IMR-90 (cell line): ENCODE results near the gene FAAP20. TPM values are rescaled to one million over a fixed set of nuclear protein-coding genes. Genes with fewer than 3 reads are reported as not detected.

ENCODE experiments used
- ATAC-seq: fragments of 200-7000 bp; cut with Tn5 transposase; 2 replicates; pipeline ENCODE4 v1.9.1; 2020; ENCODE audit warnings: low read depth, mild to moderate bottlenecking, moderate library complexity
- BruUV-seq: library from RNA; stranded (reverse); fragments of 400-500 nt; replicated peaks from 2 replicates; lab custom pipeline; 2021; lab: Mats Ljungman, UMichigan
- CTCF ChIA-PET: fragments of 300-600 bp; formaldehyde crosslinking; extraction: SDS; loops from one replicate; lab custom pipeline; 2021; ENCODE audit warnings: antibody characterized with exemption; lab: Yijun Ruan, JAX
- POLR2A ChIA-PET: fragments of 300-600 bp; sonication (Branson Sonifier 250); formaldehyde crosslinking; loops from one replicate; lab custom pipeline; 2022; ENCODE audit warnings: antibody characterized with exemption; ENCODE audit not compliant: unreplicated experiment; lab: Charles Lee
- DNase-seq: peaks from one replicate; pipeline ENCODE4 v3.0.0; 2013
- H2AFZ ChIP-seq: replicated peaks from 2 replicates; pipeline ENCODE3; 2013; ENCODE audit warnings: low read length, mild to moderate bottlenecking; ENCODE audit not compliant: poor library complexity
- H2AK5ac ChIP-seq: 2 replicates; pipeline ENCODE4 v1.6.1; 2013; ENCODE audit warnings: low read depth, low read length, inconsistent platforms
- H2AK9ac ChIP-seq: replicated peaks from 2 replicates; pipeline ENCODE3; 2013; ENCODE audit warnings: mild to moderate bottlenecking, low read depth, low read length, moderate library complexity; ENCODE audit not compliant: poor library complexity
- H2BK120ac ChIP-seq: 2 replicates; pipeline ENCODE4 v1.6.1; 2013; ENCODE audit warnings: low read depth, low read length, inconsistent platforms
- H2BK15ac ChIP-seq: 3 replicates; pipeline ENCODE4 v1.6.1; 2013; ENCODE audit warnings: low read depth, low read length, inconsistent platforms
- H2BK20ac ChIP-seq: 2 replicates; pipeline ENCODE4 v1.6.1; 2013; ENCODE audit warnings: low read depth, mild to moderate bottlenecking, inconsistent platforms, low read length, moderate library complexity
- H2BK5ac ChIP-seq: 2 replicates; pipeline ENCODE4 v1.6.1; 2013; ENCODE audit warnings: mild to moderate bottlenecking, low read depth, low read length, inconsistent platforms; ENCODE audit not compliant: poor library complexity, severe bottlenecking
- H3K14ac ChIP-seq: replicated peaks from 2 replicates; pipeline ENCODE4 v1.6.1; 2013; ENCODE audit warnings: low read depth, low read length, inconsistent platforms
- H3K18ac ChIP-seq: 2 replicates; pipeline ENCODE4 v1.6.1; 2013; ENCODE audit warnings: low read depth, low read length, control low read depth
- H3K23ac ChIP-seq: 2 replicates; pipeline ENCODE4 v1.6.1; 2013; ENCODE audit warnings: low read depth, low read length, inconsistent platforms
- H3K27ac ChIP-seq: 2 replicates; pipeline ENCODE4 v1.5.1; 2013; ENCODE audit warnings: mild to moderate bottlenecking, control low read depth, low read length; ENCODE audit not compliant: insufficient read depth
- H3K27me3 ChIP-seq: 2 replicates; pipeline ENCODE4 v1.6.1; 2013; ENCODE audit warnings: low read length; ENCODE audit not compliant: control insufficient read depth, insufficient read depth
- H3K36me3 ChIP-seq: 2 replicates; pipeline ENCODE4 v1.6.1; 2013; ENCODE audit warnings: low read length, mixed read lengths; ENCODE audit not compliant: control insufficient read depth, insufficient read depth
- H3K4ac ChIP-seq: 2 replicates; pipeline ENCODE4 v1.6.1; 2013; ENCODE audit warnings: low read depth, low read length, inconsistent platforms
- H3K4me1 ChIP-seq: 2 replicates; pipeline ENCODE4 v1.6.1; 2013; ENCODE audit warnings: low read length, mixed read lengths; ENCODE audit not compliant: control insufficient read depth, insufficient read depth
- H3K4me2 ChIP-seq: 2 replicates; pipeline ENCODE4 v1.6.1; 2013; ENCODE audit warnings: low read depth, mild to moderate bottlenecking, control low read depth, low read length, moderate library complexity
- H3K4me3 ChIP-seq: 2 replicates; pipeline ENCODE4 v1.5.1; 2013; ENCODE audit warnings: low read depth, mild to moderate bottlenecking, control low read depth, low read length, moderate library complexity; ENCODE audit not compliant: insufficient read depth
- H3K56ac ChIP-seq: 2 replicates; pipeline ENCODE4 v1.6.1; 2013; ENCODE audit warnings: low read length, inconsistent platforms; ENCODE audit not compliant: insufficient read depth; ENCODE audit errors: extremely low read depth
- H3K79me1 ChIP-seq, 2 experiments: 2 replicates each; pipeline ENCODE4 v1.6.1; 2013; ENCODE audit warnings: low read length in 2 of 2, inconsistent platforms in 1 of 2, low read depth in 1 of 2
- H3K9ac ChIP-seq: 2 replicates; pipeline ENCODE4 v1.6.1; 2013; ENCODE audit warnings: low read depth, low read length, control low read depth
- H3K9me1 ChIP-seq: 2 replicates; pipeline ENCODE4 v1.6.1; 2013; ENCODE audit warnings: low read length, inconsistent platforms; ENCODE audit not compliant: insufficient read depth
- H3K9me3 ChIP-seq: 2 replicates; pipeline ENCODE4 v1.6.1; 2013; ENCODE audit warnings: low read length; ENCODE audit not compliant: control insufficient read depth, insufficient read depth
- H4K20me1 ChIP-seq: 2 replicates; pipeline ENCODE4 v1.6.1; 2013; ENCODE audit warnings: low read length, inconsistent platforms; ENCODE audit not compliant: insufficient read depth
- H4K5ac ChIP-seq: 2 replicates; pipeline ENCODE4 v1.6.1; 2013; ENCODE audit warnings: mild to moderate bottlenecking, low read depth, low read length, control low read depth
- H4K8ac ChIP-seq, 2 experiments: 2 replicates each; pipeline ENCODE4 v1.6.1; 2013; ENCODE audit warnings: low read depth in 2 of 2, low read length in 2 of 2, control low read depth in 1 of 2, inconsistent platforms in 1 of 2
- H4K91ac ChIP-seq: 2 replicates; pipeline ENCODE4 v1.6.1; 2013; ENCODE audit warnings: low read depth, low read length, inconsistent platforms; ENCODE audit not compliant: insufficient read depth
- CHD1 ChIP-seq: IDR thresholded peaks from 2 replicates; pipeline ENCODE4 v1.6.1; 2012; ENCODE audit warnings: low read depth, low read length, improper control_type of control experiment
- CTCF ChIP-seq: conservative IDR thresholded peaks from 2 replicates; pipeline ENCODE4 v1.5.1; 2012; ENCODE audit warnings: mild to moderate bottlenecking, low read depth, low read length, improper control_type of control experiment
- FOS ChIP-seq: fragments of 150-350 bp; IDR thresholded peaks from 2 replicates; pipeline ENCODE4 v1.6.1; 2016; ENCODE audit warnings: low read depth, low read length
- MAZ ChIP-seq: IDR thresholded peaks from 2 replicates; pipeline ENCODE4 v1.6.1; 2012; ENCODE audit warnings: low read depth, mild to moderate bottlenecking, low read length, improper control_type of control experiment, moderate library complexity, borderline replicate concordance
- MXI1 ChIP-seq: IDR thresholded peaks from 2 replicates; pipeline ENCODE4 v1.6.1; 2012; ENCODE audit warnings: low read depth, mild to moderate bottlenecking, low read length, moderate library complexity, borderline replicate concordance
- NFE2L2 ChIP-seq: fragments of 150-350 bp; IDR thresholded peaks from 2 replicates; pipeline ENCODE4 v1.6.1; 2016; ENCODE audit warnings: low read depth, mild to moderate bottlenecking, low read length
- POLR2A ChIP-seq: IDR thresholded peaks from 2 replicates; pipeline ENCODE4 v1.6.1; 2012; ENCODE audit warnings: mild to moderate bottlenecking, low read depth, low read length
- RAD21 ChIP-seq: IDR thresholded peaks from 2 replicates; pipeline ENCODE4 v1.6.1; 2012; ENCODE audit warnings: low read length, improper control_type of control experiment
- RCOR1 ChIP-seq: IDR thresholded peaks from 2 replicates; pipeline ENCODE4 v1.6.1; 2012; ENCODE audit warnings: mild to moderate bottlenecking, low read length, improper control_type of control experiment; ENCODE audit not compliant: insufficient replicate concordance
- RFX5 ChIP-seq: IDR thresholded peaks from 2 replicates; pipeline ENCODE4 v1.8.0; 2012; ENCODE audit warnings: low read depth, mild to moderate bottlenecking, low read length, moderate library complexity
- SMC3 ChIP-seq: fragments of 150-350 bp; IDR thresholded peaks from 2 replicates; pipeline ENCODE4 v1.6.1; 2016; ENCODE audit warnings: low read depth, mild to moderate bottlenecking, antibody characterized with exemption, low read length, moderate library complexity
- USF2 ChIP-seq: fragments of 150-350 bp; IDR thresholded peaks from 2 replicates; pipeline ENCODE4 v1.6.1; 2017; ENCODE audit warnings: mild to moderate bottlenecking, antibody characterized with exemption, low read length, low read depth
- WGBS, 2 experiments: methylation state at CpG; one replicate each; pipeline versions ENCODE4 v1.1.5 to v1.1.7; 2013; ENCODE audit warnings: missing lambda C conversion rate in 2 of 2; ENCODE audit not compliant: insufficient read length in 1 of 2; ENCODE audit errors: extremely low coverage in 2 of 2; 5-methylcytosine and 5-hydroxymethylcytosine counted together
- dilution Hi-C: fragments of 300-500 bp; cut with HindIII; formaldehyde crosslinking; loops from one replicate; pipeline ENCODE4 v1.14.3; 2018; ENCODE audit warnings: low sequenced_read_pairs; ENCODE audit not compliant: unreplicated experiment
- in situ Hi-C: fragments of 300-500 bp; cut with MboI; formaldehyde crosslinking; loops from 3 replicates; pipeline ENCODE4 v1.14.3; 2019; ENCODE audit warnings: low sequenced_read_pairs, inconsistent platforms, mixed read lengths
- intact Hi-C: fragments of 100-400 bp; cut with micrococcal nuclease; formaldehyde crosslinking; loops from 2 replicates; pipeline ENCODE4 v1.10.0; 2022
- polyA plus RNA-seq, 3 experiments: library from polyadenylated mRNA; depleted of rRNA; stranded (reverse); fragments of >200 nt; gene quantifications; 2 replicates each; pipeline ENCODE4 v1.2.3, GENCODE V29; 2012; ENCODE audit warnings: low replicate concordance in 1 of 3
- total RNA-seq: library from RNA; depleted of rRNA; stranded (reverse); fragments of >200 nt; gene quantifications from 2 replicates; pipeline ENCODE4 v1.2.3, GENCODE V29; 2012
- TF ChIP-seq, protein P1 (sequence below): fragments of 150-350 bp; IDR thresholded peaks from 2 replicates; pipeline ENCODE4 v1.6.1; 2016; ENCODE audit warnings: low read depth, mild to moderate bottlenecking, low read length, moderate library complexity, borderline replicate concordance

FAAP20 gene
- total and polyA plus RNA-seq, 2 of the 4 experiments (the other 2 are of a cell fraction) = 6.5 to 31.5 TPM

DNA sequence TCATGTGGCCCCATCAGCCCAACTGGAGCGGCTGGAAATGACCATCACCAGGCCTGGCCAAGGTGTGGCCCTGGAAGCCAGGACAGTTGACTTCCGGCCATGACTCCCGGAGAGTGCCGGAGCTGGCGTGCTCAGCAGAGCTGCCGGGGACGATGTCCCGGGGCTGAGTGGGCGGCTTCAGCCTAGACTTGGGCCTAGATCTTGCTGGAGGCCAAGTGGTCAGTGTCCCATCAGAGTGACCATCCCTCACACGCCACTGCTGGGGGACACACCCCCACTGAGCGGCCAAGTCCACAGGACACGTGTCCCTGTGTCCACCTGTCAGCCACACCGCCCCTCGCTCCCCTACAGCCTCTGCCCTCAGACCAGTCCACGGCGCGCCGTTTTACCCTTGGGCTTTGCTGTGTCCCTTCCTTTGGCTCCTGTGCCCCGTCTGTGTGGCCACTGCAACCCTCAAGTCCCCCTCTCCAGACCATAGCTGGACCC lies 4.0 kb downstream of the FAAP20 start:
- Histone ChIP-seq H3K27me3 (no peaks in the 10 kb centered on the region), H3K14ac (no peak overlapping the region; the same call in 1 of the 2 replicates), H4K20me1 (0 out of 2 replicates have a peak, but pooled peaks cover 12% of the 10 kb centered on the region), H2AFZ (no peak overlapping the region), H2BK5ac (peak overlapping the region; percentile 90), H4K8ac (peak overlapping the region in 1 of 2 experiments; percentile 66; a peak in 1 of 4 replicates), H3K4ac (peak overlapping the region; percentile 83; the same call in 1 of the 2 replicates), H3K9ac (peak overlapping the region; percentile 66), H3K18ac (no peak overlapping the region), H2BK120ac (no peak overlapping the region), H2AK9ac (peak overlapping the region; percentile 94), H3K4me1 (peaks cover 34% of the 10 kb centered on the region), H4K5ac (0 out of 2 replicates have a peak overlapping the region, but pooled peaks have one; percentile 18), H3K9me3 (no peaks in the 10 kb centered on the region), H2AK5ac (peak overlapping the region; percentile 67), H3K56ac (no peak overlapping the region), H3K27ac (peak overlapping the region; percentile 84), H2BK15ac (no peak overlapping the region), H2BK20ac (no peak overlapping the region), H3K4me3 (peak overlapping the region; percentile 42; the same call in 1 of the 2 replicates), H3K9me1 (0 out of 2 replicates have a peak, but pooled peaks cover 2% of the 10 kb centered on the region), H3K4me2 (peak overlapping the region; percentile 68), H4K91ac (0 out of 2 replicates have a peak overlapping the region, but pooled peaks have one; percentile 21), H3K79me1 (peaks cover 9 to 50% of the 10 kb centered on the region in 2 experiments), H3K23ac (peak overlapping the region; percentile 48; the same call in 1 of the 2 replicates), H3K36me3 (no peaks in the 10 kb centered on the region; the same call in 1 of the 2 replicates)
- no peak for ATAC-seq
- no peak for DNase-seq
- in situ Hi-C loops = loop anchor here (5.0 to 25.0 kb wide), 2 partner anchors 182 to 347 kb away; partner anchors contain the start of genes HES5 and PANK4
- 94% methylated on average over 15 of the region's 19 CpGs; no CpG with 5 or more reads in 1 of the 2 experiments for WGBS, 2 experiments
- BruUV-seq = no TSS peak
- intact Hi-C loops = no loop called here
- ChIA-PET CTCF (interaction anchor here (1.8 to 2.1 kb wide), 2 partner anchors 16 to 191 kb away, joined by 5 to 6 read pairs; no protein-coding TSS in a partner anchor), POLR2A (no interaction called here)
- dilution Hi-C loops = no loop called here
- no peak for TF ChIP-seq MAZ
- TF ChIP-seq USF2 = no peak
- no peak for TF ChIP-seq NFE2L2
- TF ChIP-seq MXI1 = no peak
- no peak for TF ChIP-seq FOS
- TF ChIP-seq, protein P1, sequence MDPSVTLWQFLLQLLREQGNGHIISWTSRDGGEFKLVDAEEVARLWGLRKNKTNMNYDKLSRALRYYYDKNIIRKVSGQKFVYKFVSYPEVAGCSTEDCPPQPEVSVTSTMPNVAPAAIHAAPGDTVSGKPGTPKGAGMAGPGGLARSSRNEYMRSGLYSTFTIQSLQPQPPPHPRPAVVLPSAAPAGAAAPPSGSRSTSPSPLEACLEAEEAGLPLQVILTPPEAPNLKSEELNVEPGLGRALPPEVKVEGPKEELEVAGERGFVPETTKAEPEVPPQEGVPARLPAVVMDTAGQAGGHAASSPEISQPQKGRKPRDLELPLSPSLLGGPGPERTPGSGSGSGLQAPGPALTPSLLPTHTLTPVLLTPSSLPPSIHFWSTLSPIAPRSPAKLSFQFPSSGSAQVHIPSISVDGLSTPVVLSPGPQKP = no peak
- no peak for TF ChIP-seq POLR2A
- no peak for TF ChIP-seq CHD1
- no peak for TF ChIP-seq SMC3
- TF ChIP-seq RFX5 = no peak
- no peak for TF ChIP-seq CTCF
- TF ChIP-seq RAD21 = no peak
- TF ChIP-seq RCOR1 = no peak
